ENCODE data around the gene TMEM217. TPM values are rescaled to one million over a fixed set of nuclear protein-coding genes. Genes with fewer than 3 reads are reported as not detected.

Gene TMEM217
- total and polyA plus RNA-seq, 2 of the 8 experiments (the other 6 are each of a cell fraction or from before 2014, with no cell fraction given), result 0.60 to 1.1 TPM

GRCh38 chr6:37177077-37177934, 80.6 kb downstream of the TMEM217 start:
- Histone ChIP-seq H3K4me3 (ENCODE audit: extremely low read depth in 1 of 4, insufficient read depth in 2 of 4, low read depth in 3 of 4, low read length in 4 of 4) (no peak overlapping the region), H2BK120ac (replicated peaks; ENCODE audit: low read depth, low read length) (no peak overlapping the region), H4K5ac (ENCODE audit: insufficient read length, low read depth, low read length) (no peak overlapping the region), H3K14ac (ENCODE audit: insufficient read length) (no peak overlapping the region), H3K9ac (replicated peaks in 1 of 4; ENCODE audit: extremely low read depth in 1 of 4, low read depth in 3 of 4, low read length in 3 of 4) (no peak overlapping the region), H3K4me1 (replicated peaks in 1 of 4; ENCODE audit: control insufficient read depth in 3 of 4, insufficient read depth in 4 of 4, low read length in 3 of 4) (peaks cover 5 to 8% (median 6%) of the 10 kb centered on the region in 4 experiments; a peak in 5 of 7 replicates), H3K4me2 (ENCODE audit: insufficient read depth in 1 of 2, low read depth in 2 of 2, low read length in 2 of 2) (no peak overlapping the region), H2BK15ac (ENCODE audit: low read length) (no peak overlapping the region), H3K23me2 (ENCODE audit: low read depth, low read length) (no peaks in the 10 kb centered on the region), H3K79me2 (ENCODE audit: control insufficient read depth in 1 of 2, insufficient read depth in 2 of 2, low read length in 2 of 2) (peaks cover 0 to 18% of the 10 kb centered on the region in 2 experiments; a peak in 2 of 4 replicates), H3K23ac (ENCODE audit: insufficient read length) (no peak overlapping the region), H3K18ac (ENCODE audit: extremely low read depth, low read length) (no peak overlapping the region), H3K27me3 (replicated peaks in 1 of 4; ENCODE audit: control insufficient read depth in 3 of 4, extremely low read depth in 1 of 4, insufficient read depth in 3 of 4, low read length in 3 of 4) (no peaks in the 10 kb centered on the region), H3K4ac (replicated peaks; ENCODE audit: insufficient read length, low read depth, low read length) (no peak overlapping the region), H2BK5ac (ENCODE audit: low read depth, low read length) (no peak overlapping the region), H3K56ac (replicated peaks; ENCODE audit: insufficient read length, low read depth, low read length) (no peak overlapping the region), H2AFZ (ENCODE audit: low read length) (no peak overlapping the region), H2AK5ac (ENCODE audit: low read depth, low read length) (no peak overlapping the region), H4K20me1 (replicated peaks in 1 of 2; ENCODE audit: control insufficient read depth in 1 of 2, insufficient read depth in 2 of 2, low read length in 2 of 2) (peaks cover 21 to 24% of the 10 kb centered on the region in 2 experiments), H2BK20ac (ENCODE audit: low read length) (no peak overlapping the region), H4K8ac (ENCODE audit: extremely low read depth, insufficient read depth, low read length) (no peak overlapping the region), H3K36me3 (ENCODE audit: control insufficient read depth in 2 of 4, insufficient read depth in 4 of 4, low read length in 3 of 4) (peaks cover 22 to 34% (median 27%) of the 10 kb centered on the region in 4 experiments), H4K91ac (replicated peaks; ENCODE audit: insufficient read length, low read length) (no peak overlapping the region), H3K9me3 (ENCODE audit: insufficient read depth in 2 of 2, low read depth in 1 of 2, low read length in 1 of 2) (no peaks in the 10 kb centered on the region), H3K27ac (ENCODE audit: low read depth, low read length) (no peak overlapping the region), H2BK12ac (ENCODE audit: low read depth, low read length) (no peak overlapping the region), H3K79me1 (ENCODE audit: low read depth, low read length) (peaks cover 10% of the 10 kb centered on the region)
- no peak for TF ChIP-seq SIN3A (conservative IDR thresholded peaks at IDR 0.05 in 1 of 2, IDR thresholded peaks at IDR 0.05 in 1 of 2; ENCODE audit: low read depth in 1 of 2, low read length in 2 of 2)
- no peak for TF ChIP-seq CTBP2 (IDR thresholded peaks at IDR 0.05; ENCODE audit: borderline replicate concordance, insufficient read depth, insufficient read length, low read length)
- TF ChIP-seq JUND (IDR thresholded peaks at IDR 0.05; ENCODE audit: low read length), result no peak
- TF ChIP-seq SAP30 (IDR thresholded peaks at IDR 0.05; ENCODE audit: insufficient read depth, insufficient replicate concordance, low read length), result no peak
- TF ChIP-seq SP1 (IDR thresholded peaks at IDR 0.05; ENCODE audit: low read depth, low read length), result no peak
- 89% methylated on average over 10 of the region's 10 CpGs; no CpG with 5 or more reads in 1 of the 2 experiments for WGBS, 2 experiments (ENCODE audit: extremely low coverage in 1 of 2, insufficient coverage in 1 of 2, insufficient read length in 1 of 2, insufficient replicate concordance in 2 of 2, low coverage in 1 of 2, low lambda C conversion rate in 2 of 2, missing lambda C conversion rate in 1 of 2)
- FAIRE-seq, result no peak
- ChIA-PET CTCF (ENCODE audit: partially characterized antibody) (interaction anchor here (0.8 to 9.9 kb wide), 15 partner anchors 12 to 412 kb away, joined by 3 to 192 read pairs (median 6); no protein-coding TSS in a partner anchor), POLR2A (ENCODE audit: partially characterized antibody) (interaction anchor here (0.5 to 27.8 kb wide), 12 partner anchors 10 to 154 kb away, joined by 3 to 1024 read pairs (median 4); no protein-coding TSS in a partner anchor)
- no peak for DNase-seq (ENCODE audit: low read depth in 1 of 2, low spot score in 2 of 2)
